ENCODE data around the gene ICE2.
A peak's percentile ranks its signal among the peaks of the same experiment; 100 is the strongest.

Gene ICE2

GRCh38 chr15:60478566-60479360 is at the start of gene ICE2:
ICE2 (minus strand) TSS chr15:60479142; CDS start chr15:60477977, 1,165 bp downstream.
- DNase-seq = peak; percentile 90 to 99 (median 94)
- intact Hi-C loops (cut with DNase I) = no loop called here

DNA sequence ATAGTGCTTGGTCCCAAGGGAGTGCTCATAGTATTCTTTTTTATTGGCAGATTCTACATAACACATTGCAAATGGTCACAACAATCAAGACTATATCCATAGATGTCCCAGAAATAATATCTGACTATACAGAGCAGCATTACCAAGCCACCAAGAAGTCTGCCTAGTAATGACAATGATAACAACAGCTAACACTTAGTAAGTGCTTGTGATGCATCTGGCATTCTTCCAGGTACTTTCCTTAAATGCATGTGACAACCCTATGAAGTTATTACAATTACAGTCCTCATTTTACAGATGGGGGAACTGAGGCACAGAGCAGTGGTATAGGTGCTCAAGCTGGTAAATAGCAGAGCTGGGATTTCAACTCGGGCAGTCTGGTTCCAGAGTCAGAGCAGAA is 49.6 kb upstream of the ICE2 start:
- intact Hi-C loops (cut with DNase I) = no loop called here
- no peak for DNase-seq

GRCh38 chr15:60527456-60527855 is 48.5 kb upstream of the ICE2 start:
- intact Hi-C loops (cut with DNase I) = no loop called here
- DNase-seq = no peak

GRCh38 chr15:60526127-60526616 is 47.2 kb upstream of the ICE2 start:
- intact Hi-C loops (cut with DNase I) = no loop called here
- no peak for DNase-seq

DNA sequence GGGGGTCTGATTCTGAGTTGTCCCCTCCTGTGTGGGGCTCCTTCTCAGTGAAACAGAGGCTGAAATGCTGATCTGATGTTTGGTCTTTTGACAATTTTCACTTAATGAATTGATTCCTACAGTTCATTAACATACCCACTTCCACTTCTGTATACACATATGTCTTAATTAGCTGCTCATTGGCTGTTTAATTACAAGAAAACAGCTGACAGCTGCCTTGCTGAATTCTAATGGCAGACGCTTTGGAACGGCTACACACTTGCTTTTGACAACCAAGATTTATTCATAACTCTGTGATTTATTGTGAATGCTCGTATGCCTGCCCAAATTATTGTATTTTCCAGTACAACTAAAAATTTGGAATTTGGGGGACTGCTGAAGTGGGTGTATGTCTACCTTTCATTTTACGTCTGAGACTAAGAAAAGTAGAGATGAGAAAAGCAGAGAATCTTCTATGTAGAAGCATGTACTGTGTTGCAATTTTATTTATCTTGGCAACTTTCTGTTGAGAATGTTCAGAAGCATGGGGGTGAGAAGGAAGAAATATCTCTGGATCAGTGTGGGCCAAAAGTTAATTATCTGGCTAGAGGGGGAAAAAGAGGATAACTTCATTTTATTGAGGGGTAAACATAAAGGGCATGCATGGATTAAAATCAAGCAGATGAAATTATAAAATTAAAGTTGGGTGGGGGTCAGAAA is 46.5 kb upstream of the ICE2 start:
- intact Hi-C loops (cut with DNase I) = no loop called here
- no peak for DNase-seq

- intact Hi-C loops (cut with DNase I) = no loop called here
- no peak for DNase-seq
Measured at GRCh38 chr15:60523056-60523455, 44.1 kb upstream of the ICE2 start.

DNA sequence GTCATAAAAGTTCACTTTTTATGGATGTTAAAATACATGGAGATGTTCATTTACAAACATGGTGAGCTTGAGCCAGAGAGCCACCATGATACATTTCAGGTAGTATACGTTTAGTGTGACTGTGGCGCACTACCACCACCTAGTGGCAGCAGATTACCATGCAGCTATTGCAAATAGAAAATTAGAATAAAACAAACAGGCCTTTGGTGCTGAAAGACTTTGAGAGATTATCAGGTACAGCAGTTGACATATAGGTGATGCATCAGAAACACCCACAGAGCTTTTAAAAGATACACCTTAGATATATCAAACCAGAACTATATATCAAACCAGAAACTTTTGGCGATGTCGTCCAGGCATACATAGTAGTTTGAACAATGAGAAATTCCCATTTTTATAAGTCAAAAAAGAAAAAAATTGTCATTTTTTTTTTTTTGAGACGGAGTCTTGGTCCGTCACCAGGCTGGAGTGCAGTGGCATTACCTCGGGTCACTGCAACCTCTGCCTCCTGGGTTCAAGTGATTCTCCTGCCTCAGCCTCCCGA is 42.0 kb upstream of the ICE2 start:
- intact Hi-C loops (cut with DNase I) = loop anchor here (2.0 kb wide), 1 partner anchor 162 kb away; no protein-coding TSS in a partner anchor
- peak in 7 of 10 donors; percentile 50 to 91 (median 69) for DNase-seq

GRCh38 chr15:60520013-60520824 is 41.3 kb upstream of the ICE2 start:
- DNase-seq = no peak
- intact Hi-C loops (cut with DNase I) = loop anchor here (2.0 kb wide), 1 partner anchor 161 kb away; no protein-coding TSS in a partner anchor

DNA sequence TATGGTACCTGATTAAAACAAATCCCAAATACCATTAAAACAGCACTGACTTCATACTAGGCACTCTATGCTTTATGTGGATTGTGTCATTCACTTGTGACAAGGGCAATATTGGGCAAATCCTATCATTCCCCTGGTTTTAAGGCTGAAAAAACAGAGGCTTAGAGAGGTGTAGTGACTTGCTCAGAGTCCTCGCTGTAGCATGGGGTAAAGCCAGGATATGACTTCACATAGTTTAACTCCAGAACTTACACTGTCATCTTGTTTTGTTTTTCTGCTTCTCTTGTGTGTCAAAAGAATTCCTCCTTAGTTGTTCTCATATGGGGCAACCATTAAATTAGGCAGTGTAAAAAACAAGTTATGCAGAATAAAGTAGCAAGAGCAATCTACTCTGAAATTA is 40.3 kb upstream of the ICE2 start:
- intact Hi-C loops (cut with DNase I) = no loop called here
- no peak for DNase-seq

DNA sequence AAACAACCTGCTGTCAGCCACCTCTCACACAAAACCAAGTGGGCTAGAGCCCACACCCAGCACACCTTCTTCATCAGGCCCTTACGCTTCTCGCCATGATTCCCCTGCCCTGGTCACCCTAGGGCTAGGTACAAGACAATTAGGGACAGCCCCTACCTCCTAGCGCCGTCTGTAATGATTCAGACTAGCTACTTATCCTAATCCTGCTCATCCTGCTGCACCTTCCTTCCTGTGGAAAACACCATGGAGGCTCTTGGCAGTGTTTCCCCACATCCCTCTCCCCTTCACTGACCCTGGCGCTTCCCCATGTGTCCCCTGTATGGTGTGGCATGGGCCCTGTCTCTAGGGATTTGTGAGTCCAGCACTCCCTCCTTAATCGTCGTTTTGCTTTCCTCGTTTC is 39.6 kb upstream of the ICE2 start:
- intact Hi-C loops (cut with DNase I) = no loop called here
- DNase-seq = no peak

- no peak for DNase-seq
- intact Hi-C loops (cut with DNase I) = no loop called here
Measured at GRCh38 chr15:60514261-60514881, 35.4 kb upstream of the ICE2 start.

DNA sequence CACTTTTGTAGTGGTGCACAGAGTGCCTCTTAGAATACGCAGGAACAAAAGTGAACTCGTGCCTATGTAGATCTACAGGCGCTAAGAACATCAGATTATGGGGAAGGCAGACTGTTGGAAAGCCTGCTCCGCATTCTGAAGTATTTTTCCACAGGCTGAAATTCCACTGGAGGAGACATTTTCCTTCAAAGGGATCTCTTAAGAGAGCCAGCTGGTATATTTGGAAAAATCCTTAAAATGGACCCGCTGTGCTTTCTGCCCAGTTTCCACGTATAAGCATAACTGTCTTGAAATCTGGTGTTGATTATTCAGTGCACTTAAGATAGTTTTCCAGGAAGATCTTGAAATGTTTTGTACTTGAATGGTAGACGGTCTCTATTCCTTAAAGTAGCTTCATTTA is 34.7 kb upstream of the ICE2 start:
- intact Hi-C loops (cut with DNase I) = no loop called here
- no peak for DNase-seq

GRCh38 chr15:60512937-60513336 is 34.0 kb upstream of the ICE2 start:
- no peak for DNase-seq
- intact Hi-C loops (cut with DNase I) = no loop called here

DNA sequence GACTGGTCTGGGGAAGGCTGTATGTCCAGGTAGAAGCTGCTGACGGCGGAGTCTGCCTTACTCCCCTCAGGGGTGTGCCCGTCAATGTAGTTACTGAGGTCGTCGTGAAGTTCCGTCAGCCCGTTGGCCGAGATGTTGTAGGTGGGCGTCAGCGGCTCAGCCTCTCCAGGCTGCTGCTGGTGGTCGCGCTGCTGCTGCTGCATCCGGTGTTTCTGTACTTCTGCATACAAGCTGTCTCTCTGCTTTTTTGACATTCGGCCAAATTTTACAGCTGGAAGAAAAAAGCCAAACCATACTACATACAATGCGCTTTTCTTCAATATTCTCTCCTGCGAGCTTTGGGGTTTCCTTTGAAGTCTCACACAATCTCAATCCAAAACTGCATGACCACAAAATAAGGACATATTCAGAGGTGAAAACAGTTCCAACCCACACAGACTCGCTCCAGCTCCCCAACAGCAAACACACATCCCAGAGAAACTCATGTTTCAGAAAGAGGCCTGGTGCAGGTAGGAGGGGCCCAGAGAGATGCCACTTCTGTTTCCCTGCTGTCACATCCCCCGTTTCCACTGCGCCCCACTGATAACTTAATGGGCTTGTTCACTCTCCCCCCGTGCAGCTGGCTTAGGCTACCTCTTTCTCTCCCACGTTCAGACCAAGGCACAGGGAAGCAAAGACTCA is 32.5 kb upstream of the ICE2 start:
- intact Hi-C loops (cut with DNase I) = no loop called here
- no peak for DNase-seq

DNA sequence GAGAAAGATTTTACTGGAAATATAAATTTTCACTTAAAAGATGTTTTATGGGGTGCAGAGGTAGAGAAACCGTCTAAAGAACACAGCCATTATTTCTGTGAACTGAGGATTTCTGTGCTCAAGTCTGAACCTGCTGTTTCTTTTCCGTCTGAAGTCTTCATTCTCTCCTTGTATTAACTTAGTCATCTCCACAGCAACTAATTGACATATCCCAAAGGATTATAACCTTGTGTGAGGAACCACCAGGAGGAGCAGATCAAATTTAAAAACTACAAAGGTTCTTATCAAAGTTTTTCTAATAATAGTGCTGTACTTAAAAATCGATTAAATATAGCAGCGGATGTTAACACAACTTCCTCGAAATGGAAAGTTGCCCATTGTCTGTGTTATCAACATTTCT is 31.1 kb upstream of the ICE2 start:
- intact Hi-C loops (cut with DNase I) = no loop called here
- DNase-seq = no peak

- intact Hi-C loops (cut with DNase I) = loop anchor here (5.0 kb wide), 1 partner anchor 408 kb away; no protein-coding TSS in a partner anchor
- DNase-seq = no peak
Measured at GRCh38 chr15:60509470-60509869, 30.5 kb upstream of the ICE2 start.

DNA sequence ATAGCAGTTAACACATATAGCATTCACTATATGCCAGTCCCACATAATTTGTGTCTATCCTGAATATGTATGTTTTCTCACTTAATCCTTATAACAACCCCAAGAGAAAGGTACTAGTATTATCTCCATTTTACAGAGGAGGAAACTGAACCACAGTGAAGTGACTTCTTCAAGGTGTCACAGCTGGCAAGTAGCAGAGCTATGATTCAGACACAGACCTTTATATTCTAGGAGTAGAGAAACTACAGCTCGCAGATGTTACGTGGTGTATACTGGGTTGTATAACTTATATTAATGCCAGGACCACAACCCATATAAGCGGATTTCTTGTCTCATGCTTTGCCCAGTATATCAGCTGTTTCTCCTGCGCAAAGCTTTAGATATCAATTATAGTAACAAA is 29.5 kb upstream of the ICE2 start:
- DNase-seq = no peak
- intact Hi-C loops (cut with DNase I) = loop anchor here (5.0 kb wide), 1 partner anchor 409 kb away; no protein-coding TSS in a partner anchor

DNA sequence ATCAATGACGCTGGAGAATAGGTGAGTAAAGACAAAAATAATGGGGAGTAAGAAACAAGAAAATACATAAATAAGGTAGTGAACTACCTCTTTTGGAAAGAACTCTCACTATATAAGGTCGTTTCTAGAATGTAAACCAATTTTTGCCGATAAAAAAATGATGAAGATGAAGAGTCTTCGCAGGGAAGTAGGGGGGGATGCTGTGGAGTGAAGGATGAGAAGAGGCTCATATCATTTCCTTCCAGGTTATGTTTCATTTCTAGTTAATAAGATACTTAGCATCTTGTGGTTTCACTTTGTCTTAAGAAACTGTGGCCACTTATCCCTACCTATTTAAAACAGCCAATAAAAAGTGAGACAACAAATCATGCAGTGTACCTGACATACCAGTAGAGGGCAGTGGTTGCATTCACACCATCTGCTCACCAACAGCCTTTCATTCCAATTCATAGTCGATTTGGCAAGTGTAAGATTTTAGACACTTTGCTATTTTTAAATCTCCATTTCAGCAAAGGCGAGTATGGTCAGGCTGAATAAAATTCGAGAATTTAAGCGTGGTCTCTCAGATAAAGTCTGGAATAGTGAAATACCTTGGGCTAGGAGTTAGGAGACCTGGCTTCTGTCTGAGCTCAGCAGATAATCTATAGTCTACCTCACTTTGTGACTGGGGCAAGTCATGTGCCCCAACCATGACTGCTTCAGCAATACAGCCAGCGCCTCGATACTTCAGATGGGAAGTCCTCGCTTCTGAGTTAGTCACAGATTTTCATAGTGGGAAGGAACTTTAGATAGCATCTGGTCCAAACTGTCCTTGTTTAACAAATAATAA is 28.9 kb upstream of the ICE2 start:
- intact Hi-C loops (cut with DNase I) = loop anchor here (5.0 kb wide), 1 partner anchor 409 kb away; no protein-coding TSS in a partner anchor

More for the DNA sequence above, 28.9 kb upstream of the ICE2 start:
- peak in 3 of 10 donors; percentile 13 to 31 (median 23) for DNase-seq
